ENCODE measurements around the gene DNAH1.
"Not testable (repeated sequence)": the region's sequence is repeated elsewhere in the genome, so short reads cannot be mapped to it uniquely, and the experiment has no call there.

DNA sequence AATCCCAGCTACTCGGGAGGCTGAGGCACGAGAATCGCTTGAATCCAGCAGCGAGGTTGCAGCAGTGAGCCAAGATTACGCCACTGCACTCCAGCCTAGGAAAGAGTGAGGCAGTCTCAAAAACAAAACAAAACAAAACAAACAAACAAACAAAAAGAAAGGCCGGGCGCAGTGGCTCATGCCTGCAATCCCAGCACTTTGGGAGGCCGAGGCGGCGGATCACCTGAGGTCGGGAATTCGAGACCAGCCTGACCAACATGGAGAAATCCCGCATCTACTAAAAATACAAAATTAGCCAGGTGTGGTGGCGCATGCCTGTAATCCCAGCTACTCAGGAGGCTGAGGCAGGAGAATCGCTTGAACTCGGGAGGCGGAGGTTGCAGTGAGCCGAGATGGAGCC is 41.3 kb upstream of the DNAH1 start:
- not testable (repeated sequence) for TF ChIP-seq RAD21 (IDR thresholded peaks at IDR 0.05; ENCODE audit: low read length); POLR2A (IDR thresholded peaks at IDR 0.05; ENCODE audit: low read depth, low read length); BHLHE40 (IDR thresholded peaks at IDR 0.05; ENCODE audit: low read depth, low read length); MAZ (IDR thresholded peaks at IDR 0.05; ENCODE audit: borderline replicate concordance, low read depth, low read length)
- TF ChIP-seq, protein P1, sequence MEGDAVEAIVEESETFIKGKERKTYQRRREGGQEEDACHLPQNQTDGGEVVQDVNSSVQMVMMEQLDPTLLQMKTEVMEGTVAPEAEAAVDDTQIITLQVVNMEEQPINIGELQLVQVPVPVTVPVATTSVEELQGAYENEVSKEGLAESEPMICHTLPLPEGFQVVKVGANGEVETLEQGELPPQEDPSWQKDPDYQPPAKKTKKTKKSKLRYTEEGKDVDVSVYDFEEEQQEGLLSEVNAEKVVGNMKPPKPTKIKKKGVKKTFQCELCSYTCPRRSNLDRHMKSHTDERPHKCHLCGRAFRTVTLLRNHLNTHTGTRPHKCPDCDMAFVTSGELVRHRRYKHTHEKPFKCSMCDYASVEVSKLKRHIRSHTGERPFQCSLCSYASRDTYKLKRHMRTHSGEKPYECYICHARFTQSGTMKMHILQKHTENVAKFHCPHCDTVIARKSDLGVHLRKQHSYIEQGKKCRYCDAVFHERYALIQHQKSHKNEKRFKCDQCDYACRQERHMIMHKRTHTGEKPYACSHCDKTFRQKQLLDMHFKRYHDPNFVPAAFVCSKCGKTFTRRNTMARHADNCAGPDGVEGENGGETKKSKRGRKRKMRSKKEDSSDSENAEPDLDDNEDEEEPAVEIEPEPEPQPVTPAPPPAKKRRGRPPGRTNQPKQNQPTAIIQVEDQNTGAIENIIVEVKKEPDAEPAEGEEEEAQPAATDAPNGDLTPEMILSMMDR (conservative IDR thresholded peaks at IDR 0.05; ENCODE audit: low read depth, low read length) = not testable (repeated sequence)
- TF ChIP-seq, protein P2, sequence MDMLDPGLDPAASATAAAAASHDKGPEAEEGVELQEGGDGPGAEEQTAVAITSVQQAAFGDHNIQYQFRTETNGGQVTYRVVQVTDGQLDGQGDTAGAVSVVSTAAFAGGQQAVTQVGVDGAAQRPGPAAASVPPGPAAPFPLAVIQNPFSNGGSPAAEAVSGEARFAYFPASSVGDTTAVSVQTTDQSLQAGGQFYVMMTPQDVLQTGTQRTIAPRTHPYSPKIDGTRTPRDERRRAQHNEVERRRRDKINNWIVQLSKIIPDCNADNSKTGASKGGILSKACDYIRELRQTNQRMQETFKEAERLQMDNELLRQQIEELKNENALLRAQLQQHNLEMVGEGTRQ (IDR thresholded peaks at IDR 0.05; ENCODE audit: low read depth, low read length) = not testable (repeated sequence)
